HG03135 (cell line): ENCODE results near the gene VENTX.

Experiments
- ATAC-seq: cut with Tn5 transposase; IDR thresholded peaks from one replicate; pipeline ENCODE4 v1.9.1; 2021; ENCODE audit warnings: mild to moderate bottlenecking, moderate library complexity; ENCODE audit not compliant: unreplicated experiment

Gene VENTX

DNA sequence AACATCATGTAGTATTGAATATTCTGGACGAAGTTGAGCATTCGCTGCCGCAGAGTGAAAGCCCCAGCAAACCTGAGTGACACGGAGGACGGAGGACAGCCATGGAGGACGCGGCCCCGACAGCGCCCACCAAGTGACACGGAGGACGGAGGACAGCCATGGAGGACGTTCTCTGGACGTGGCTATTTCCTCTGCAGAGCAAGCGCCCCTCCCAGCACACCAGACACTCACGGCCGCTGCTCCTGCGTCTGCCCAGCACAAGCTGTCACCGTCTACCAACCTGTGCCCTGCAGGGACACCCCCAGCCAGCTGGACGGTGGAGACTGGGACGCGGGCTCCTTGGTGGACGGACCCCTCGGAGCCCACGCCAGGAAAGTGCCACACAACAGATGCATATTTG, 46.3 kb downstream of the VENTX start:
- ATAC-seq = no peak

DNA sequence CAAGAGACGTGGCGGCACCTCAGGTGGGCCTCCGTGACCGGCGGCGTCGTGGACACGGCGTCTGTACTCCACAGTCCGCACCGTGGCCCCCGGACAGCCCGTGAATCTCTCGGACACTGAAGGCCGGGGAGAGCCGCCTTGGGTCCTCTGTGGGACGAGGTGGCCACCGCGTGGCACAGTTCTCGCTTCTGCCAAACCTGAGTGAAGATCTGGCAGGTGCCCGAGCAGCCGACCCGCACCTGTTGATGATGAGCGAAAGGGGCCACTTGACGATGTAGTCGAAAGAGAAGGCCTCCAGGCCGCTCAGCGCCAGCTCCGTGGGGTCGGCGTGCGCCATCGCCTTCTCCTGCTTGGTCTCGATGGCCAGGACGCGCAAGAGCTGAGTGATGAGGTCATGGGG, 47.6 kb downstream of the VENTX start:
- no peak for ATAC-seq

DNA sequence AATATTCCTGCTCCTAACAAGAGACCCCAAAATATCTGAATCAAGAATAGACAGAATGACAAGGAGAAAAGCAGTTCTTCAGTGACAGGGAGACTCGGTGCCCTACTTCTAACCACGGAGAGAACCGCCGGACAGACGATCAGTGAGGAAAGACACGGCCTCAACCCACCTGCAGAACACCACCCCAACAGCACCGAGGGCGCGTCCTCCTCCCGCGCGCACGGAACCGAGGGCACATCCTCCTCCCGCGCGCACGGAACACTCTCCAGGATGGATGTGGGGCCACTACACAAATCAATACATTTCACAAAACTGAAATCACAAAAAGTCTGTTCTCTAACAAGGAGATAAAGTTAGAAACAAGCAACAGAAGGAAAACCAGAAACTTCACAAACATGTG, 48.7 kb downstream of the VENTX start:
- ATAC-seq = no peak

DNA sequence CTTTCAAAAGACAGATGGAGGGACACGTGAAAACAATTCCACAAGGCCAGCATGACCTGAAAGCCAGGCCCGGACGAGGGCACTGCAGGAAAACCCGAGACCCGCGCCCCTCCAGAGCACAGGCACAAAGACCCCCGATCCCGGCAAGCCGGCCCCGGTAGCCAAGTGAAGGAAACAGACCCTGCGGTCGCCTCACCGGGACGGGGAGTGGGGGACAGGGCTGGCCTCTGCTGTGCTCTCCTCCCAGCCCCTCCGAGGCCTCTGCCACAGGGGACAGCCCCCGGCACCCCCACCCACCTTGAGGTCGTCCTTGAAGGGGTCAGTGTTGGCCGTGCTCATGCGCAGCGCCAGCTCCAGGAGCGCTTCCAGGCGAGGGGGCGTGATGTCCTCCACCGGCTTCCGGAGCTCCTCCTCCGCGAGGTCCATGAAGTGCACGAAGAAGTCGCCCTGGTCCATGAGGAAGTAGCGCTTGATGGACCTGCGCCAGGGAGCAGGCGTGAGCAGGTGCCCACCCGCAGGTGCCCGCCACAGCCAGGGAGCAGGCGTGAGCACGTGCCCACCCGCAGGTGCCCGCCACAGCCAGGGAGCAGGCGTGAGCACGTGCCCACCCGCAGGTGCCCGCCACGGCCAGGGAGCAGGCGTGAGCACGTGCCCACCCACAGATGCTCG, 50.3 kb downstream of the VENTX start:
- no peak for ATAC-seq

DNA sequence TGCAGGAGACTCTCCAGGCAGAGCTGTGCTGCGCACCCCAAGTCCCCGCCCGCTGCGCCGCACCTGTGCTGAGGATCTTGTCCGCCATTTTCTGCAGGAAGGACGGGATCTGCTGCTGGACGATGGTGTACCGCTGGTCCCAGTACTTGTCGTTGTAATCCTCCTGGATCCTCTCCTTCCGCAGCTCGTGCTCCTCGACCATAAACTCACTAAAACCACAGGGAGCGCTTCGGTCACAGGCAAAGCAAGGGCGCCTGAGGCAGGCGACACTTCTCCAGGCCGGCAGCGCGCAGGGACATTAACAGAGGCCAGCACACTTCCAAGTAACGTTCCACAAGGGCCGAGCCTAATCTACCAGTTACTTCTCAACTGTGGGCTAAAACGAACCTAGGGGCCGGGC, 52.1 kb downstream of the VENTX start:
- ATAC-seq = no peak
